NCI-H146 treated with DMSO at 0.1 percent for 48 hours (cell line): Measurements from ENCODE around the gene RDH13.
"Not testable (repeated sequence)": the region's sequence is repeated elsewhere in the genome, so short reads cannot be mapped to it uniquely, and the experiment has no call there.

Experiments
- DNase-seq: peaks from one replicate; lab custom pipeline; 2025; ENCODE audit not compliant: unreplicated experiment; lab: John Stamatoyannopoulos, UW

RDH13 gene

GRCh38 chr19:55015126-55015525 lies 47.8 kb downstream of the RDH13 start:
- DNase-seq = no peak

GRCh38 chr19:55014714-55015113 lies 48.2 kb downstream of the RDH13 start:
- peak; percentile 27 for DNase-seq

GRCh38 chr19:55013596-55013995 lies 49.4 kb downstream of the RDH13 start:
- no peak for DNase-seq

GRCh38 chr19:55012306-55012705 lies 50.6 kb downstream of the RDH13 start:
- no peak for DNase-seq

GRCh38 chr19:55010561-55010960 lies 52.4 kb downstream of the RDH13 start:
- DNase-seq = not testable (repeated sequence)

- not testable (repeated sequence) for DNase-seq
These were observed 54.2 kb downstream of the RDH13 start for GRCh38 chr19:55008781-55009180.

GRCh38 chr19:55008189-55008588 lies 54.8 kb downstream of the RDH13 start:
- DNase-seq = not testable (repeated sequence)

GRCh38 chr19:55007537-55007936 lies 55.4 kb downstream of the RDH13 start:
- not testable (repeated sequence) for DNase-seq

GRCh38 chr19:55006795-55007194 lies 56.2 kb downstream of the RDH13 start:
- not testable (repeated sequence) for DNase-seq

GRCh38 chr19:55005684-55006488 lies 57.1 kb downstream of the RDH13 start:
- no peak for DNase-seq

GRCh38 chr19:55000761-55001160 lies 62.2 kb downstream of the RDH13 start:
- DNase-seq = no peak

- DNase-seq = not testable (repeated sequence)
These were observed 64.2 kb downstream of the RDH13 start for GRCh38 chr19:54998751-54999239.

GRCh38 chr19:54995561-54995960 lies 67.4 kb downstream of the RDH13 start:
- no peak for DNase-seq
